ENCODE data around the gene RTN4.

RTN4 gene

GRCh38 chr2:54969295-54969939, 80.8 kb downstream of the RTN4 start:
- DNase-seq (ENCODE audit: low read depth) = no peak

- no peak for DNase-seq (ENCODE audit: low read depth)
Measured at GRCh38 chr2:54968561-54969218, 81.6 kb downstream of the RTN4 start.

GRCh38 chr2:54967759-54968365, 82.4 kb downstream of the RTN4 start:
- no peak for DNase-seq (ENCODE audit: low read depth)

GRCh38 chr2:54967269-54967668, 83.0 kb downstream of the RTN4 start:
- no peak for DNase-seq (ENCODE audit: low read depth)

- no peak for DNase-seq (ENCODE audit: low read depth)
Measured at GRCh38 chr2:54966837-54967236, 83.4 kb downstream of the RTN4 start.

- no peak for DNase-seq (ENCODE audit: low read depth)
Measured at GRCh38 chr2:54966165-54966832, 84.0 kb downstream of the RTN4 start.

GRCh38 chr2:54965425-54965824, 84.8 kb downstream of the RTN4 start:
- DNase-seq (ENCODE audit: low read depth) = no peak

- no peak for DNase-seq (ENCODE audit: low read depth)
Measured at GRCh38 chr2:54964816-54965215, 85.4 kb downstream of the RTN4 start.

- DNase-seq (ENCODE audit: low read depth) = no peak
Measured at GRCh38 chr2:54964271-54964670, 86.0 kb downstream of the RTN4 start.

- no peak for DNase-seq (ENCODE audit: low read depth)
Measured at GRCh38 chr2:54963476-54963875, 86.8 kb downstream of the RTN4 start.

- no peak for DNase-seq (ENCODE audit: low read depth)
Measured at GRCh38 chr2:54962935-54963440, 87.3 kb downstream of the RTN4 start.

- DNase-seq (ENCODE audit: low read depth) = no peak
Measured at GRCh38 chr2:54962511-54962910, 87.7 kb downstream of the RTN4 start.

- no peak for DNase-seq (ENCODE audit: low read depth)
Measured at GRCh38 chr2:54960164-54960563, 90.1 kb downstream of the RTN4 start.

GRCh38 chr2:54958717-54959371, 91.4 kb downstream of the RTN4 start:
- no peak for DNase-seq (ENCODE audit: low read depth)

GRCh38 chr2:54957321-54957999, 92.8 kb downstream of the RTN4 start:
- DNase-seq (ENCODE audit: low read depth) = no peak

GRCh38 chr2:54956111-54956627, 94.1 kb downstream of the RTN4 start:
- no peak for DNase-seq (ENCODE audit: low read depth)

- peak; percentile 90 for DNase-seq (ENCODE audit: low read depth)
Measured at GRCh38 chr2:54955358-54956110, 94.7 kb downstream of the RTN4 start.

- DNase-seq (ENCODE audit: low read depth) = no peak
Measured at GRCh38 chr2:54954705-54955357, 95.4 kb downstream of the RTN4 start.

- no peak for DNase-seq (ENCODE audit: low read depth)
Measured at GRCh38 chr2:54954158-54954557, 96.1 kb downstream of the RTN4 start.

- DNase-seq (ENCODE audit: low read depth) = no peak
Measured at GRCh38 chr2:54952978-54953456, 97.2 kb downstream of the RTN4 start.

Measured in CMK (cell line).